HG02884 (cell line): ENCODE measurements around the gene ETNK2.

Experiments
- ATAC-seq: cut with Tn5 transposase; IDR thresholded peaks from one replicate; pipeline ENCODE4 v1.9.1; 2021; ENCODE audit warnings: mild to moderate bottlenecking, moderate library complexity; ENCODE audit not compliant: unreplicated experiment

The ETNK2 gene

DNA sequence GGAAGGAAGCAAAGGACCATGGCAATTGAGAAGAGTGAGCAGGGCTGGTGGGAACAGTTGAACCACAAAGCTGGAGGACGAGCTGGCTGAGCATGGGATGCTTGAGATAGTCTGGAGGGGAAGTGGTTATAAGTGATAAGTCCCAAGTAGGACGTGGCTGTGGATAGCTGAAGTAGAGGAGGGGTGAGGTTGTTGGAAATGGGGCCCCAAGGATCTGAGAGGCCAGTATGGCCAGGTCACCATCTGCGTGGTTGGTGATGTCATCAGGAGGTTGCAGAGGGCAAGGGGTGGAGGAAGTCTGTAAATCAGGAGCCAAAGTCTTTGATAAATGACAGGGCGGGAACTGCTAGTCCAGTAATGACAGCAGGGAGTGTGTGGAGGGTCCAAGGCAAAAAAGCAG lies 25.3 kb upstream of the ETNK2 start:
- no peak for ATAC-seq

DNA sequence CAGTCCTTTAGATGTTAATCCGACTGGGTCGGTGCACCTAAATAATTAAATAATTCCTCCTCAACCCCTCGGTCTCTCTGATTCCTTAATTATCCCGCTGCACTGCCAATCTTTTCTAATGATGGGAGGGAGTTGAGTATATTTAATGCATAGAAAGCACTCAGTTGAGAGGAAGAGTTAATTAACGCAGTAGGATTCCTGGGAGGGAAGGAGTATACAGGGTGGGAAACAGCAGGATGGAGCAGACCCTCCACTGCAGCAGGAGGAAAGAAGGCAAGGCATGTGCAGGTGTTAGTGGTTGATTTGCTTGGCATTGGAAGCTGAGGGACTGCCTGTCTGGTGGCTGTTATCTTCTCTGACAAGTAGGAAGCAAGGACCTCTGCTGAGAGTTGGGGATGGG lies 24.2 kb upstream of the ETNK2 start:
- ATAC-seq, result no peak

DNA sequence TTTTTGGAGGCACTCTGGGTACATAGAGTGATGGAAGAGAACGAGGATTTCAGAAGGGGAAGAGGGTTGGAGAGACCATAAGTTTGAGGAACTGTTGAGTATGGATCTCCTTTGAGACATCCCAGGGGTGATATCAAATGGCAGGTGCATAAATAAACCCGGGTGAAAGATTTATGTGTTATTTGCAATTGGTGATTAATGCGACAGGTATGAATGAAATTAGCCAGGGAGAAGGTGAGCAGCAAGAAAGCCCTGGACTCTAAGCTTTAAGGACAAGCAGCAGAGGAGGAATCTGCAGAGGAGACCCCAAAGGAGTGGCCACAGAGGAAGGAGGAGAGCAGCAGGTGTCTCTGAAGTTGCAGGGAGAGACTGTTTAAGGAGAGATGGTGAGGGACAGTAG lies 23.1 kb upstream of the ETNK2 start:
- no peak for ATAC-seq

DNA sequence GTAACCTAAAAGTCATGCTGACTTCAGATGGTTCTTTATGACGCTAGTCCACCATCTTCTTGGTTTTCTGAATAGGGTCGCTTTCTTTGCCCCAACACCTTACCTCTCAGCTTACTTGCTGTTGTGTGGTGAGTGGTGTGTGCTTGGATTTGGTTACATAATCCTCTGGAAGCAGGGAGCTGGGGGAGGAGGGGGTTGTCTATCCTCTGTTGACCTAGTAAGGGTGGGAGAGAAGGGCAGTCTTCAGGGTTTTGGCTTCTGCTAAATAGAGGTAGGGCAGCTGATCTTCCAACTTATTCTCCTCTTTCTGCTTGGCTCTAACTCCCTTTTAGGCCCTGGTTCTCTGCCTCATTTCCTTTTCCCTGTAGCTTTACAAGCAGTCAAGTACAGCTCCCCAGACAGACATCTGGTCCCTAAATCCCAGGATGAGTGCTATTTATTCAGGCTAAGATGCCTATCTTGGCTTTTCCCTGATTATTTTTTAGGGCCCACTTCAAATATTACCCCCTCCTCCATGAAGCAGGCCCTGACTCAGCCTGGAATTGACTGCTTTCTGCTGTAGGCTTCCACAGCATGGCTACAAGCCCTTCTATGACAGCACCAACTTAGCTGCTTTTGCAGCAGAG lies 20.7 kb upstream of the ETNK2 start:
- ATAC-seq, result no peak

DNA sequence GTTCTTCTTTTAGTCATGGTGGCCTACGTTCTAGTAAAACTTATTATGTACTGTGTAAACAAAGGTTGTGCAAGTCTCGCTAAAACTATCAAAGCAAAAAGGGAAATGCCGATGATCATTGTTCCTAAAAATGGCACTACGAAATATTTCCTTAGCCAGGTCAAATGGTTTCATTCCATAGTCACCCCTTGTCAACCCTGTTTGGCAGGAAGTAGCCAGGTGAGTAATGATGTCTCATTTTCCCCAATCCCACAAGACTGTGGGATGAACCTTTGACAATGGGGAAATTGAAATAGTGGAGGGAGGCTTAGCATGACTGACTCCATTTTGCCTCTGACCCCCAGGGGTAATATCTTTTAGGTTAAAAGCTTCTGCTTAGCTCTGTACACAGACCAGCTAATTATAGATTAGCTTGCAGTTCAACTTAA lies 19.9 kb upstream of the ETNK2 start:
- ATAC-seq, result no peak

DNA sequence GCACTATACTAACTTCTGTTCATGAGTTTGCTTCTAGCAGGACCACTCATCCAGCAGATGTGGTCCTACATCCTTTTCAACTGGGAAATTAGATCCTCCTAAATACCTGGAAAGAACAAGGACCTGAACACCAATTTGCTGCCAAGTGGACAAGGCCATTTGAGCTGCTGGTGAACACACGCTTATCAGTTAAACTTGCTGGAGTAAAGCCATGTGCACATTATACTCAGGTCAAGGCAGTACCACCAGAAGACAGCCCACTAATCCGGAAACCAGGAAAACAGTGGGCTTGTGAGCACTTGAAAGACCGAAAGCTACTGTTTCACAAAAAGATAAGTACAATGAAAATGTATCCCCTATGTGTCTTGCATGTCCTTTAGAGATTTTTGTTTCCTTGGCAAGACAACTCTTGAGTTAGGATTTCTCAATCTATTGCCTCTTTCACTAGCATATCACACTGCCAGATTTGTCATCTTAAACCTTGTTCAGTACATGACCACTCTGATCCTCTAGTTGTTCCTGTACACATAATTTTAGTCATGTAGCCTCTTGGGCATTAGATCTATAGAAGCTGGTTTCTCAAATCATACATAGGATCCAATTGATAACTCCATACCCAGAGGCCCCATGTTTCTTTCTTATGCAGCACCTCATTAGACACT lies 18.8 kb upstream of the ETNK2 start:
- ATAC-seq, result no peak

DNA sequence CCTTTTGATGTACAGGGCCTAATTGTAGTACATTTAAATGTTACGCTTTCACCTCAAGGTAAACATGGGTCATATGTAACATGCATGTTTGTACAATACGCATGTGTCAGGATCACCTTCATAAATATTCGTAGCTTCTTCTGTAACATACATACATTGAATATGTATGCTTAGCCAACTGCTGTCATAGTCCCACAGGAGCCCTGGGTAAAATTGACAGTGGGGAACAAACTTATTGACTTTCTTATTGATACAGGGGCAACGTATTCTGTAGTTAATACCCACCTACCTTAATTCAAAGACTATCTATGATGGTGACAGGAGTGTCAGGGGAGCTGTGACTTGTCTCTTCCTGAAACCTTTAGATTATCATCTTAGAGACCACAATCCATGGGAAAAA lies 18.0 kb upstream of the ETNK2 start:
- ATAC-seq, result no peak

DNA sequence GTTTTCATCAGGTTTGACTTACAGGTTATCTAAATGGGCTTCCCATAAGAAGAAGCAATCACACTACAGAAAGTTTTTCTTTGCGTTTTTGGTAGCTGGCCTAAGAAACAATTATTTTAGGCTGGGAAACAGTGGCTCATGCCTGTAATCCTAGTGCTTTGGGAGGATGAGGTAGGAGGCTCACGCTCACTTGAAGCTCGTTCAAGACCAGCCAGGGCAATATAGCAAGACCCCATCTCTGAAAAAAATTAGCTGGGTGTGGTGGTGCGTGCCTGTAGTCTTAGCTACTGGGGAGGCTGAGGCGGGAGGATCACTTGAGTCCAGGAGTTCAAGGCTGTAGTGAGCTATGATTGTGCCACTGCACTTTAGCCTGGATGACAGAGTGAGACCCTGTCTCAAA lies 15.9 kb upstream of the ETNK2 start:
- no peak for ATAC-seq

DNA sequence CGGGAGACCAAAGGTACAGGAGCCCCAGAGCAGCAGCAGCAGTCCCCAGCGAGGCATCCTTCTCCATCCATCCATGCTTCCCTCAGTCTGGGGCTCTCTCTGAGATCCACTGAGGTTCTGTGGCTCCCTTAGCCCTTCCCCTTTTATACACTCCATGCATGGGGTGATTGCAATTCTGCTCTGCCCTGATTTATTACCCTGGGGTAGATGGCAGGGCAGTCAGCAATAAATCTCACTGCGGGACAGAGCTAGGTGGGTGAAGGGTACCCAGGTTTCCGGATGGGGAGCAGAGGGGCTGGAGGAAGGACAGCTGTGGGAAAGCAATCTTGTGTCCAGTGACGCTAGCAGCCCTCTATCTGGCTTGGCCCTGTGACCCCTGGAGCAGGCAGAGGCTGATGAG lies 14.4 kb upstream of the ETNK2 start, which contains the start of gene REN:
Gene REN (minus strand): TSS at position 119 of the 400 bp plus-strand sequence. CDS start 44 bp downstream, at position 75.
- ATAC-seq, result no peak

DNA sequence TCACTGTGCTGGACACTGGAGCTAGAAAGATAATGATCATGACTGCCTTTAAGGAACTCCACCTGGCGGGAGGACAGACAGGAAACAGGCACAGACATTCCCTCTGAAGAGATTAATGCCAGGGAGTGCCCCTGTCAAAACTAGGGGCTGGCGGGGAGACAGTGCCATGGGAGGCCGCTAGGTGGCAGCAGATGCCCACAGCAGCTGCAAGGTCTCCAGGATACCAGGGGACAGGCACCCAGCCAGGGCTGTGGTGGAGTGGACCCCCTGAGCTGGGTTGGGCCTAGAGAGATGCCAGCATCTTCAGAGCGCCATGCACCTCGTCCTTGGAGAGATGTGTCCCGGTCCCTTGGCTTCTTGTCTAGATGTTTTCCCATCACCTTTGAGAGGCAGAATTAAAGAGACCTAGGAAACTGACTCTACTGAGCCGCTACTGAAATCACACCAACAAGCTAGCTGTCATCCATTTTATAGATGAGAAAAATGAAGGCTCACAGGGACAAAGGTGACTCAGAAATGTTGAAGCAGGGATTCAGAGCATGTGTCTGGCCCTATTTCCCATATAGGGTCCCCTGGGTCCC lies 10.7 kb upstream of the ETNK2 start:
- ATAC-seq, result no peak

DNA sequence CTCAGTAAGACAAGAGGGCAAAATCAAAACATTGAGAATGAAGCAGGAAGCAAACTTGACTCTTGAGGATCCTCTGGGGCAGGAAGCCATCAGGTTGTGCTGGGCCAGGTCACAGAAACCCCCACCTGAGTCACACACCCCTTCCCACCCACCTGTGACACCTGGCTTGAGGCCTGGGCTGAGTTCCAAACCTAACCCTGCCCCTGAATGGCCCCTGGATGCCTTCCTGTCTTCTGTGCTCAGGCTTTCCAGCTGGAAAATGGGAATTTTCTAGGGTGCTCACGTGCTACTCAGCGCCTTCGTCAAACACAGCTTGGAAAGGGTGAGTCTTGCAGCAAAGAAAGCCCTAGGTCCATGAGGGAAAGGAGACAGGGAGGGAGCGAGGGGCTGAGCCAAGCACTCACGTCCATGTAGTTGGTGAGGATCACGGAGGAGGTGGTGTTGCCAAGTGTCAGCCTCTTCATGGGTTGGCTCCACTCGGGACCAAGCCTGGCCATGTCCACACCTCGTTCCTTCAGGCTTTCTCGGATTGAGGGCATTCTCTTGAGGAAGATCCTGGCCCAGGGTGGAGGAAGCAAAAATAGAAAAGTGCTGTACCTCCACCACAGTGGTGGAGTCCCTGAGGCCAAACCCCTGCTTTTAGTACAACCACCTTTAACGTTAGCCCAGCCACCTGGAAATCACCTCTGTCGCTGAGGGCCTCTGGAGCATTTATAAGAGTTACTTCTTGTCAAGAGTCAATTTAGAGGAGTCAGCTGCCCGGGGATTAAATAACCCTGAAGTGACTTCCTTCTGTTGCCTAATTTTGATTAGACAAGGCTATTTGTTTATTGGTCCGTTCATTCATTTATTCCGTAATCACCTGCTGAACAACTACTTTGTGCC lies 10.0 kb upstream of the ETNK2 start:
- no peak for ATAC-seq

DNA sequence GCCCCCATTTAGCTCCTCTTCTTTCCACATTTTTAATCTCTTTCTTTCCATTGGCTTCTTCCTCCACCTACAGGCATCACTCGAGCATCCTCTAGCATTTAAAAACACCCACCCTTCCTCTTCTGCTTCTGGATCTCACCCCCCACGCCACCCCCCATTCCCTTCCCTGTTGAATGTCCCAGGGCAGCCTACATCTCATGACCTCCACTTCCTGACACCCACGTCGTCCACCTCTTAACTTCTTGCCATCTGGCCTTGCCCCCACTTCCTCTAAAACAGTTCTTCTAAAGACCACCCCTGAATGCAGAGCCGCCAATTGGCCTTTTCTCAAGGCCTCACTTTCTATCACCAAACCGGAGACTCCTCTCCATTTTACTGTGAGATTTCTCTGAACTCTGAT lies 6.1 kb upstream of the ETNK2 start:
- ATAC-seq, result no peak

DNA sequence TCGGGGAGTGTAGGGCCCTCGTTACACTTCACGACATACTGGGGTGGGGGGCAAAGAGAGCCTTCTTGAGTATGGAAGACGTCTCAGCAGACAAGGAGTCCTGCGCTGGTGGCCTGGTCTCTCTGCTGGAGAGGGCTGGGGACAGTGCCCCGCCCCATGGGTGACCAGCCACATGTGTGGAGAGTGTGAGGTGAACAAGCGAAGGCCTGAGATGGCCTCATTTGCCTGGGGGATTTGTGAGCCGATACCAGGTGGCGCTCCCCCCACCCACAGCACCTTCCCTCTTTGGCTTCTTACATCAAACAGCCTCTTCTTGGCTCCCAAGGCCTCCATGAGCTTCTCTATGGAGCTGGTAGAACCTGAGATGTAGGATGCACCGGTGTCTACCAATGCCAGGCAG lies 4.0 kb upstream of the ETNK2 start:
- ATAC-seq, result no peak

DNA sequence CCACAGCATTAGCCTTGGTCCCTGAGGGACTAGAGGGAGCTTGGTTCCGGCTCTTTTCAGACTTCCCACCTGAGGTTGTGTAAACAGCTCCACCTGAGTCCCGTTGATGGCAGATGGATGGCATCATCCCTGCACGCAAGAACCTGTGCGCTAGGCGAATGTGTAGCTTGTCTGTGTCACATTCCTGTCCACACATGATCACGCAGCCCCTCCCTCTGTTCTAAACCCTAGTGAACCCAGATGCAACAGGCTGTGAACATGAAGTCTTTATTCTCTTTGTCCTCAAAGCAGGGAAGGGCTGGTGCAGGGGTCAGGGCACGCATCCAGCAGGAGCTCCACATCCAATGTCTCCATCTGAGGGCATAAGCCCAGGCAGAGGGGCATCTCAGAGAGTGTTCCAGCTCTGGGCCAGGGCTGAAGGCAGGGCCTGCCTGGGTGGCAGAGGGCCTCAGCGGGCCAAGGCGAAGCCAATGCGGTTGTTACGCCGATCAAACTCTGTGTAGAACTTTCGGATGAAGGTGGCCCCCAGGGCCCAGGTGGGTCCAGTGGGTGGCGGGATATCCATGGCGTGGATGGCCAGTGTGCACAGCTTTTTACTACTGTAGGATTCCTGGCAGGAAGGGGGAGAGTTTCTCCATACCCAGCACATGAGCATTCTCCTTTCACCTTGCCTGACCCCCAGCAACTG lies 2.9 kb upstream of the ETNK2 start:
- no peak for ATAC-seq

DNA sequence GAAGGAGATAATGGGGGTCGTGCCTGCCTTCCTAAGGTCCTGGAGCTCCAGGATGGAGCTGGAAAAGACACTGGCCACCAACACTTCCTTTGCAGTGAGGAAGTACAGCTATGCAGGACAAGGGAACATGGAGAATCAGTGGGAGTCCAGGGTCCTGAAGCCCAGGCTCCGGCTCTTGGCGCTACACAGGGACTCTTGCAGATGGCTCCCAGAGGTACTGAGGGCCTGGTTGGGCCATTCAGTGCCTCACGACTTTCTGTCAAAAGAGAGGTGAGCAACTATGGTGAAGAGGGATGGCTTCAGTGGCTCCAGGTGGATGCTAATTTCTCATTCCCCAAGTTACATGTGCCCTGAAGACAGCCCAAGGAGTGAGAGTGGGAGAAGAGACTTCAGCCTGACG lies 1.8 kb upstream of the ETNK2 start:
- no peak for ATAC-seq

DNA sequence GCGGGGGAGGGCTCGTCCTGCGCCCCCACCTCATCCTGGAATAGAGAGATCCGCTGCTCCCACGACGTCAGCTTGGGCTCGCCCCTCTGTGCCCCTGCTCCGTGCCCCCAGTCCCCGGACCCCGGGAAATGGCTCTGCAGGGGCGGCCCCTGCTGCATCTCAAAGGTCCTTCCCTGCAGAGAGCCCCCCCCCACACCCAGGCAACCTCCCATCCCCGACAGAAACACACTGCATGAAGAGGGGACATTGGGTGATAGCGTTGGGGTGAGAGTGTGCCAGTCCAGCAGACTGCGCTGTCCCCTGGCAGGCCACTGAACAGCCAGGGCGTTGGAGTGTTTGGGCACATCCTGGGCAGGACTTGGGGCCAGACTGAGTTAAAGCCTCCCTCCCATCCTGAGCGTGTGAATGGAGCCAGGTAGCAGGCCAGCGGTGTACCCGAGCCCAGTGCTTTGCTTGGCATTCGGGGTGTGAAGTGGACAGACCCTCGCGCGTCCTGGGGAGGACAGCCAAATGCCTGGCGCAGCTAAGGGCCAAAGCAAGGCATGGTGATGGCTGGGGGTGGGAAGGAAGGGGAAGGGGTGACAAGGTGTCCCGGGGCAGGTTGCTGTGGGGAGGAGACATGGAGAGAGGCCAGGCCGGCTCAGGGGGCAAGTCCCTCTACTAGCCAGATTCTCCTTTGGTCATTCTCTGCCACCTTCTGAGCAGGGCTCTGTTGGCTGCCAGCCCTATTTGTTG lies 633 bp upstream of the ETNK2 start:
- no peak for ATAC-seq

DNA sequence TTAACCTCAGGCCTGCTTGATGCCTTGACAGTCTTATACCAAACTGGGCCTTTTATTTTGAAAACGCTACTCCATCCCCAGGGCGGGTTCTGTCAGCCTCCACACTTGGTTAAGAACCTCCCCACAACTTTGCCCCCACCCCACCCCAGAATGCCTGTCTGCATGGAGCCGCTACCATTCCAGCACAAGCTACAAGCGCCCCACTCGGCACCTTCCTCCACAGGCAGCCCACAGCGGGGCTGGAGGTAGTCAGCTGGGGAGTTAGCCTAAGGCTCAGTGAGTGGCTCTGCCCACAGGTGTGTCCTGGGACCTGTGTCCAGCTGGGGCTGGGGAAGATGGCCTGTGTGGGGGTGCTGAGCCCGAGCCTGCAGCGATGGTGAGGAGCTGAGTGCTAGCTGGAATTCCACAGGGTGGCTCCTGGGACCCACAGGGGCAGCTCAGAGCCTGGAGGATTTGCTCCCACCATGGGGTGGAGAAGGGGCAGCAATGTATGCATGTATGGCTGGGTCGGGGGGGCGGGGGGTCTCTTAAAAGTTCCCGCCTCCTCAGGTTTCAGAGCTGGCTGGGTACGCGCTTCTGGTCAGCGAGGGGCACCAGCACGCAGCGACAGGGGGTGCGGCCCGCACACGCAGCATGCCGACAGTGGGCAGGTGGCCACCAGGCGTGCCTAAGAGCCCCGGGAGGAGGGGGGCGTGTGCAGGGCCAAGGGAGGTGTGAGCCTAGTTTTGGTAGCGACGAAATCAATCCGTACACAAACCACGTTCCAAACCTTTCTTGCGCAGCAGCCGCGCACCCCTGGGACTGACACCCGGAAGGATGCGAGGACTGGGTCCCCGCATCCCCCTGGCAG lies 917 bp downstream of the ETNK2 start:
- no peak for ATAC-seq

DNA sequence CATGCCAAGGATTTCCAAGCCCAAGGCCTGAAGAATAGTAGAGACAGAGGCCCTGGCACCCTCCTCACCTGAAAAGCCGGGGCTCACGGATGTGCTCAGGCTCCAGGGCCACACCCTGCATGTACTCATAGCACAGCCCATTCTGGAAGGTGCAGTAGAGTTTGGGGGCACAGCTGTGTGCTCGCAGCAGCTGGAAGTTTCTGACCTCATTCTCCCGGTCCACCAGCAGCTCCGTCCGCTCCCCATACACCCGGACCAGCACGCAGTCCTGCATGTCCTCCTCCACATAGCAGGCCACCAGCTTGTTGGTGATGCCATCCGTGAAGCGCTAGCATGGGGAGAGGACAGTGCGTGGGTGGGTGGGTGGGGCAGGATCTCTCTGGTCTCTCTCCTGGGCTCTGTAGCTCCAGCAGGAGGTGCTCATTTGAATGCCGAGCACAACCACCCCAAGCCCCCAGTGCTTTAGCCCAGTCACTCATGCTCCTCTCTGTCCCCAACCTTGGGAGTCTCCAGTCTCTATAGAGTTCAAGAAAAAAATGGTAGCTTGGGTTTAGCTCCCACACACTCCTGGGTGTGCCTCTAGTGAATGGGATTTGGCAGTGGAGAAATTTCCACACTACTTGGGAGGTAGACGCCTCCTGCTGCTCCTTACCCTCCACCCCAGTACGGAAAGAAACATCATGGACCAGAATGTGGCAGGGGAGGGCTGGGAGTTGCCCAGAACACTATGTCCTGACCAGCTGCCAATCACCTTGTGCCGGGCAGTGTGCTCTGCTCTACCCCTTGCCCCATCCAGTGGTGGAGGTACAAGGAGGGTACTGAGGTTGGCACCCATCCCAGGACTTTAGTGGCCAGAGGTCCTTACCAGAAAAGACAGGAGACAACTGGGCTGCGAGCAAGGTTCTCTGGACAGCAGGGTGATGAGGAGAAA lies 1.9 kb downstream of the ETNK2 start:
- no peak for ATAC-seq
